ENCODE measurements around the gene RORB. TPM values are rescaled to one million over a fixed set of nuclear protein-coding genes. Genes with fewer than 3 reads are reported as not detected.

Gene RORB
- polyA plus RNA-seq, 3 donors, result 0.13 to 0.28 (median 0.14) TPM

GRCh38 chr9:74696520-74696919 lies 199.4 kb downstream of the RORB start:
- DNase-seq (ENCODE audit: low read depth in 3 of 3, low spot score in 2 of 3), result no peak

GRCh38 chr9:74697535-74697934 lies 200.4 kb downstream of the RORB start:
- no peak for DNase-seq (ENCODE audit: low read depth in 3 of 3, low spot score in 2 of 3)

- DNase-seq (ENCODE audit: low read depth in 3 of 3, low spot score in 2 of 3), result peak; percentile 37 to 52 (median 49)
Measured at GRCh38 chr9:74711341-74711740, 214.2 kb downstream of the RORB start.

- DNase-seq (ENCODE audit: low read depth in 3 of 3, low spot score in 2 of 3), result no peak
Measured at GRCh38 chr9:74718709-74719108, 221.6 kb downstream of the RORB start.

- no peak for DNase-seq (ENCODE audit: low read depth in 3 of 3, low spot score in 2 of 3)
Measured at GRCh38 chr9:74719306-74719705, 222.2 kb downstream of the RORB start.

- no peak for DNase-seq (ENCODE audit: low read depth in 3 of 3, low spot score in 2 of 3)
Measured at GRCh38 chr9:74721696-74722660, 224.8 kb downstream of the RORB start.

- DNase-seq (ENCODE audit: low read depth in 3 of 3, low spot score in 2 of 3), result no peak
Measured at GRCh38 chr9:74724317-74724716, 227.2 kb downstream of the RORB start.

- no peak for DNase-seq (ENCODE audit: low read depth in 3 of 3, low spot score in 2 of 3)
Measured at GRCh38 chr9:74726581-74726980, 229.4 kb downstream of the RORB start.

- no peak for DNase-seq (ENCODE audit: low read depth in 3 of 3, low spot score in 2 of 3)
Measured at GRCh38 chr9:74728176-74728575, 231.0 kb downstream of the RORB start.

GRCh38 chr9:74729136-74729695 lies 232.1 kb downstream of the RORB start:
- DNase-seq (ENCODE audit: low read depth in 3 of 3, low spot score in 2 of 3), result no peak

GRCh38 chr9:74735761-74736160 lies 238.6 kb downstream of the RORB start:
- no peak for DNase-seq (ENCODE audit: low read depth in 3 of 3, low spot score in 2 of 3)

GRCh38 chr9:74736646-74737045 lies 239.5 kb downstream of the RORB start:
- no peak for DNase-seq (ENCODE audit: low read depth in 3 of 3, low spot score in 2 of 3)

- no peak for DNase-seq (ENCODE audit: low read depth in 3 of 3, low spot score in 2 of 3)
Measured at GRCh38 chr9:74742191-74742790, 245.2 kb downstream of the RORB start.
